ENCODE results near the gene SYT1. TPM values are rescaled to one million over a fixed set of nuclear protein-coding genes. Genes with fewer than 3 reads are reported as not detected.
"Not testable (repeated sequence)": the region's sequence is repeated elsewhere in the genome, so short reads cannot be mapped to it uniquely, and the experiment has no call there.

The SYT1 gene
- total and polyA plus RNA-seq, 7 donors, result 2.8 to 20.0 (median 10.6) TPM; not detected in 1

GRCh38 chr12:79020106-79020505 is 155.5 kb downstream of the SYT1 start:
- Histone ChIP-seq H3K36me3 (no peaks in the 10 kb centered on the region), H3K4me1 (no peaks in the 10 kb centered on the region), H3K27me3 (no peaks in the 10 kb centered on the region), H3K9me3 (no peaks in the 10 kb centered on the region), H3K27ac (no peak overlapping the region), H3K4me3 (no peak overlapping the region)
- intact Hi-C loops (cut with DNase I), result no loop called here
- TF ChIP-seq EP300 (IDR thresholded peaks at IDR 0.05) (no peak), POLR2AphosphoS5 (IDR thresholded peaks at IDR 0.05) (no peak), CTCF (IDR thresholded peaks at IDR 0.05) (no peak), POLR2A (IDR thresholded peaks at IDR 0.05) (no peak)
- DNase-seq, result no peak
- WGBS, 2 donors, result 88 to 89% methylated on average over 1 of the region's 1 CpG

GRCh38 chr12:79021021-79021420 is 156.4 kb downstream of the SYT1 start:
- H3K36me3 ChIP-seq, result no peaks in the 10 kb centered on the region
- H3K27me3 ChIP-seq, result no peaks in the 10 kb centered on the region
- intact Hi-C loops (cut with DNase I), result no loop called here
- TF ChIP-seq EP300 (IDR thresholded peaks at IDR 0.05) (no peak), POLR2A (IDR thresholded peaks at IDR 0.05) (no peak), CTCF (IDR thresholded peaks at IDR 0.05) (no peak), POLR2AphosphoS5 (IDR thresholded peaks at IDR 0.05) (no peak)
- no peaks in the 10 kb centered on the region for H3K4me1 ChIP-seq
- H3K27ac ChIP-seq, result no peak overlapping the region
- no peak overlapping the region for H3K4me3 ChIP-seq
- no peak for DNase-seq
- no peaks in the 10 kb centered on the region for H3K9me3 ChIP-seq

GRCh38 chr12:79023261-79023660 is 158.7 kb downstream of the SYT1 start:
- Histone ChIP-seq H3K4me1 (no peaks in the 10 kb centered on the region), H3K9me3 (no peaks in the 10 kb centered on the region), H3K27ac (no peak overlapping the region), H3K4me3 (no peak overlapping the region), H3K36me3 (no peaks in the 10 kb centered on the region), H3K27me3 (no peaks in the 10 kb centered on the region)
- TF ChIP-seq POLR2A (IDR thresholded peaks at IDR 0.05) (no peak), EP300 (IDR thresholded peaks at IDR 0.05) (no peak), POLR2AphosphoS5 (IDR thresholded peaks at IDR 0.05) (no peak), CTCF (IDR thresholded peaks at IDR 0.05) (no peak)
- WGBS, 2 donors, result 65 to 67% methylated on average over 1 of the region's 1 CpG
- no peak for DNase-seq
- intact Hi-C loops (cut with DNase I), result no loop called here

- H3K36me3 ChIP-seq, result no peaks in the 10 kb centered on the region
- H3K9me3 ChIP-seq, result no peaks in the 10 kb centered on the region
- intact Hi-C loops (cut with DNase I), result no loop called here
- no peak for DNase-seq
- TF ChIP-seq EP300 (IDR thresholded peaks at IDR 0.05), result no peak
- TF ChIP-seq POLR2A (IDR thresholded peaks at IDR 0.05), result no peak
- no peak for TF ChIP-seq CTCF (IDR thresholded peaks at IDR 0.05)
- TF ChIP-seq POLR2AphosphoS5 (IDR thresholded peaks at IDR 0.05), result no peak
- H3K4me3 ChIP-seq, result no peak overlapping the region
- 93% methylated on average over 2 of the region's 2 CpGs for WGBS, 2 donors
- H3K27ac ChIP-seq, result no peak overlapping the region
- H3K27me3 ChIP-seq, result no peaks in the 10 kb centered on the region
- H3K4me1 ChIP-seq, result no peaks in the 10 kb centered on the region
Observed at GRCh38 chr12:79023784-79024183, 159.2 kb downstream of the SYT1 start.

GRCh38 chr12:79033788-79034187 is 169.2 kb downstream of the SYT1 start:
- no peaks in the 10 kb centered on the region for H3K4me1 ChIP-seq

GRCh38 chr12:79044748-79045147 is 180.2 kb downstream of the SYT1 start:
- H3K9me3 ChIP-seq; H3K36me3 ChIP-seq; intact Hi-C loops (cut with DNase I); H3K27me3 ChIP-seq; H3K4me1 ChIP-seq; H3K27ac ChIP-seq; DNase-seq; H3K4me3 ChIP-seq: not testable (repeated sequence)
- 79 to 82% methylated on average over 6 of the region's 6 CpGs for WGBS, 2 donors

More at GRCh38 chr12:79033788-79034187, 169.2 kb downstream of the SYT1 start:
- DNase-seq, result no peak
- Histone ChIP-seq H3K36me3 (no peaks in the 10 kb centered on the region), H3K4me3 (no peak overlapping the region), H3K27me3 (no peaks in the 10 kb centered on the region), H3K27ac (no peak overlapping the region), H3K9me3 (no peaks in the 10 kb centered on the region)
- TF ChIP-seq EP300 (IDR thresholded peaks at IDR 0.05) (no peak), POLR2AphosphoS5 (IDR thresholded peaks at IDR 0.05) (no peak), POLR2A (IDR thresholded peaks at IDR 0.05) (no peak), CTCF (IDR thresholded peaks at IDR 0.05) (no peak)
- intact Hi-C loops (cut with DNase I), result no loop called here

- H3K27me3 ChIP-seq; H3K4me3 ChIP-seq; intact Hi-C loops (cut with DNase I); DNase-seq; H3K4me1 ChIP-seq; H3K27ac ChIP-seq; H3K9me3 ChIP-seq; H3K36me3 ChIP-seq: not testable (repeated sequence)
- WGBS, 2 donors, result 88 to 89% methylated on average over 32 of the region's 32 CpGs
Observed at GRCh38 chr12:79045149-79045703, 180.7 kb downstream of the SYT1 start.

All from sigmoid colon (tissue), 7 donors.